ENCODE measurements around the gene ANO9. TPM values are rescaled to one million over a fixed set of nuclear protein-coding genes. Genes with fewer than 3 reads are reported as not detected.

The ANO9 gene
- total RNA-seq, 4 donors from 2014 or later: 0.59 to 8.2 (median 1.1) TPM

DNA sequence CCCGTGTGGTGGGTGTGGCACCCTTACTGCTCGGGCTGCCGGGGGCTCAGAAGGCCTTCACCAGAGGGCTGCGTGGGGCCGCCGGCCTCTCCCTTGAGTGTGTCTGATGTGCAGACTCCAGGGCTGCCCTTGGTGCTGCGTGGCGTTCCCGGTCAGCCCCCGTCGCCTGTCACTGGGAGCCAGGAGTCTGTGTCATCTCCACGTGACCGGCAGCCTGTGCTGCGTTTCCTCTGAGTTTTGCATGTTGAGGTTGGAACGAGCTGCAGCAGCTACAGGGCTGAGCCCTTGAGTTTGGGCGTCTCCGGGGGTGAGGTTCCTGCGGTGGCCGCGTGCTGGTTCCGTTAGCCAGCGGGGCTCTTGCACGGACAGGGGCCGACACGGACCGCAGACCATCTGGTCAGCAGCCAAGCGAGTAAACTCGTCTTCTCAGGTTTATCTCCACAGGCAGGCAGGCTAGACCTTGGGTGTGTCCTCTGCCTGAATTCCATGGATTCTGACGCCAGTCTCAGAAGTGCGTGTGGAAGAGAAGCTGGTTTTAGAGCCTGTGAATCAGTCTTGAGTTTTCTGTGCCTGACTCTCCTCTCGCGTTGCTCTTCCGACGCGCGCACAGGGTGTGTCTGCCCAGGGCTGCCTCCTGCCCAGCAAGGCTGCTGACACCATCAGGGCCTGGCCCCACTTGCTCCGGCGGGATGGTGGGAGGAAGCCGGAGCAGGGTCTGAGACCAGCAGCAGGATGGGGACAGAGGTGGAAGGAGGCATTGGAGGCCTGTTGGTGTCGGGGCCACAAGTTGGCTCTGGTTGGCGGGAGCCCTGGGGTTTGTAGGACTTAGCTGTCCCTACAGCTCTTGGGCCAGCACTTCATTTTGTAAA, 18.8 kb upstream of the ANO9 start:
- no peaks in the 10 kb centered on the region for H3K9me3 ChIP-seq
- no peak overlapping the region for H3K27ac ChIP-seq
- no peak overlapping the region for H3K4me3 ChIP-seq
- intact Hi-C loops (cut with DNase I; ENCODE audit: low total_unique reads): no loop called here
- DNase-seq: no peak
- no peaks in the 10 kb centered on the region for H3K27me3 ChIP-seq
- no peak for TF ChIP-seq POLR2A (IDR thresholded peaks at IDR 0.05)
- TF ChIP-seq, protein P1, sequence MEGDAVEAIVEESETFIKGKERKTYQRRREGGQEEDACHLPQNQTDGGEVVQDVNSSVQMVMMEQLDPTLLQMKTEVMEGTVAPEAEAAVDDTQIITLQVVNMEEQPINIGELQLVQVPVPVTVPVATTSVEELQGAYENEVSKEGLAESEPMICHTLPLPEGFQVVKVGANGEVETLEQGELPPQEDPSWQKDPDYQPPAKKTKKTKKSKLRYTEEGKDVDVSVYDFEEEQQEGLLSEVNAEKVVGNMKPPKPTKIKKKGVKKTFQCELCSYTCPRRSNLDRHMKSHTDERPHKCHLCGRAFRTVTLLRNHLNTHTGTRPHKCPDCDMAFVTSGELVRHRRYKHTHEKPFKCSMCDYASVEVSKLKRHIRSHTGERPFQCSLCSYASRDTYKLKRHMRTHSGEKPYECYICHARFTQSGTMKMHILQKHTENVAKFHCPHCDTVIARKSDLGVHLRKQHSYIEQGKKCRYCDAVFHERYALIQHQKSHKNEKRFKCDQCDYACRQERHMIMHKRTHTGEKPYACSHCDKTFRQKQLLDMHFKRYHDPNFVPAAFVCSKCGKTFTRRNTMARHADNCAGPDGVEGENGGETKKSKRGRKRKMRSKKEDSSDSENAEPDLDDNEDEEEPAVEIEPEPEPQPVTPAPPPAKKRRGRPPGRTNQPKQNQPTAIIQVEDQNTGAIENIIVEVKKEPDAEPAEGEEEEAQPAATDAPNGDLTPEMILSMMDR (IDR thresholded peaks at IDR 0.05): no peak
- H3K36me3 ChIP-seq: no peaks in the 10 kb centered on the region
- no peaks in the 10 kb centered on the region for H3K4me1 ChIP-seq

DNA sequence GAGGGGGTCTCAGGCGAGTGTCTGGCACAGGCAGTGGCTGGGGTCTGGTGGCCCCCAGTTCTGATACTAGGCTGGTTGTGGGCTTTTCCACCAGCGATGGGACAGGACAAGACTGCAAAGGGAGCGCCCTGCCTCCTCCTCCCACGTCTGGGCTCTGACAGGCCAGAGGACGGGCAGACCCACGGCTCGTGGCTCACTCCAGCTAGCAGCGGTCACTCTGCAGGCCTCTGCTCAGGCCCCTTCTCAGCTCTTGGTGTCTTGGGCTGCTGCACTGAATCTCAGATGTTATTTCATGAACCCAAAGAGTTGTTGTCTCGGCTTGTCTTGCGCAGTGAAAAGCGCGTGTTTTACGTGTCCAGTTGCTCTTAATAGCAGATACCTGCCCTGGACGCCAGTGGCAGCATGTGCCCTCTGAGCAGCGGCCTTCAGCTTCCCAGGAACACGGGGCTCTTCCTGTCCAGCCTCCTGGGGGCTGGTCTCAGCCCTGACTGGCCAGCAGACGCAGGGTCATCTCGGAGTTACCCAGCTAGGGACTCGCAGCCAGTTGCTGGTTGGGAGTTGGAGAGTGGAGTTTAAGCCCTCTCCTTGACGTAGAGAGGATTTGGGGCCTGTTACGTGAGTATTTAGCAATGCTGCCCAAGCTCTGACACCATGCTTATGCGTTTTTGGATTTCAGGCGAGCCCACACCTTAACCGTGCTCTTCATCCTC, 17.9 kb upstream of the ANO9 start:
- H3K27ac ChIP-seq: no peak overlapping the region
- no peaks in the 10 kb centered on the region for H3K4me1 ChIP-seq
- intact Hi-C loops (cut with DNase I; ENCODE audit: low total_unique reads): no loop called here
- H3K4me3 ChIP-seq: no peak overlapping the region
- H3K36me3 ChIP-seq: no peaks in the 10 kb centered on the region
- H3K9me3 ChIP-seq: no peaks in the 10 kb centered on the region
- H3K27me3 ChIP-seq: no peaks in the 10 kb centered on the region
- TF ChIP-seq POLR2A (IDR thresholded peaks at IDR 0.05): no peak
- TF ChIP-seq, protein P1 (IDR thresholded peaks at IDR 0.05): no peak
- no peak for DNase-seq

DNA sequence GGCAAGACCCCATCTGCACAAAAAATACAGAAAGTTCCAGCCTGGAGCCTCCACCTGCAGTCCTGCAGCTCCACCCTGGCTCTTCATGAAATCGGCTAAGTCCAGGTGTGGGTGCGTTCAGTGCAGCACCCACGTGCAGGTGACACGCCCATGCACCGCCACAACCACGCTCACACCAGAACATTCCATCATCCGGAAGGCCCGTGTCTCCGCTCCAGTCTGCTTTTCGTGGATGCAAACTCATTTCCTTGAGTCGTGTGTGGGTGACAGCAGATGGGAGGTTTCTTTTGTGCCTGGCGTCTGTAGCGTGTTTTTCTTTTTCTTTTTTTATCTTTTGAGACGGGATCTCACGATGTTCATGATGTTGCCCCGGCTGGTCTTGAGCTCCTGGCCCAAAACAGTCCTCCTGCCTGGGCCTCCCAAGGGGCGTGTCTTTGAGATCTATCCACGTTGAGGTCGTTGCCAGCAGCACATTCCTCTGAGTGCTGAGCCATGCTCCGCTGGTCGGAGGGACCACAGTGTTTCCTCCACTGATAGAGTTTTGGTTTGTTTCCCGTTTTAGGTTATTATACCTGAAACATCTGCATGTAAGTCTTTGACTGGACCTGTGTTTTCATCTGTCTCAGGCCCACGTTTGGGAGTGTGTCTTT, 15.4 kb upstream of the ANO9 start:
- Histone ChIP-seq H3K4me1 (no peaks in the 10 kb centered on the region), H3K27ac (no peak overlapping the region), H3K36me3 (no peaks in the 10 kb centered on the region), H3K9me3 (no peaks in the 10 kb centered on the region), H3K27me3 (no peaks in the 10 kb centered on the region), H3K4me3 (no peak overlapping the region)
- TF ChIP-seq POLR2A (IDR thresholded peaks at IDR 0.05): no peak
- TF ChIP-seq, protein P1 (IDR thresholded peaks at IDR 0.05): no peak
- intact Hi-C loops (cut with DNase I; ENCODE audit: low total_unique reads): no loop called here
- no peak for DNase-seq

DNA sequence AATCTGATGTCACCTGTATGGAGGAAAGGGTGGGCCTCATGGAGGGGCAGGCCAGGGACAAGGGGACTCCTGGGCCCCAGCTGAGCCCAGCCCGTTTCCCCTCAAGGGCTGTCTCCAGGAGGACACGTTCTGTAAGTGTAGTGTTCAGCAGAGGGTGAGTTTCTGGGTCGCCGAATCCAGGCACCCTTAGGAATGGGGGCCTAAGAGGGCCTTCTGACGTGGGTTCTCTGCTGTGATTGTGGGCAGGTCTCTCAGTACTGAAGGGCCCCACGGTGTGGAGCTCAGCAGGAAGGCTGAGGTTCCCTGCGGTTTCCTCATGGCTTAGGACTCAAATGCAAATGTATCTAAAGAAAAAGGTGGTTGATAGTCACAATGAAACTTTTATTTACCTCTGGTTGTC, 14.7 kb upstream of the ANO9 start:
- DNase-seq: no peak
- H3K27me3 ChIP-seq: no peaks in the 10 kb centered on the region
- H3K9me3 ChIP-seq: no peaks in the 10 kb centered on the region
- H3K4me3 ChIP-seq: no peak overlapping the region
- H3K36me3 ChIP-seq: no peaks in the 10 kb centered on the region
- H3K27ac ChIP-seq: no peak overlapping the region
- H3K4me1 ChIP-seq: peaks cover 0 to 2% of the 10 kb centered on the region in 2 donors
- TF ChIP-seq, protein P1 (IDR thresholded peaks at IDR 0.05): no peak
- no peak for TF ChIP-seq POLR2A (IDR thresholded peaks at IDR 0.05)
- intact Hi-C loops (cut with DNase I; ENCODE audit: low total_unique reads): no loop called here
